ENCODE results near the gene KRAS. TPM values are rescaled to one million over a fixed set of nuclear protein-coding genes. Genes with fewer than 3 reads are reported as not detected.

The KRAS gene
- polyA plus RNA-seq, 1 donor (not counting 4 experiments of a cell fraction or from before 2014, with no cell fraction given) = 26.1 TPM

- Histone ChIP-seq H3K9me3 (ENCODE audit: control insufficient read depth, low read depth, low read length) (no peaks in the 10 kb centered on the region), H3K4me3 (ENCODE audit: control insufficient read depth in 2 of 3, extremely low read depth in 1 of 3, insufficient read depth in 2 of 3, low read depth in 1 of 3, low read length in 3 of 3) (no peak overlapping the region), H3K79me2 (ENCODE audit: control insufficient read depth, insufficient read depth, low read length) (no peaks in the 10 kb centered on the region), H3K4me1 (ENCODE audit: control insufficient read depth, extremely low read depth, insufficient read depth, low read length) (no peaks in the 10 kb centered on the region), H4K20me1 (ENCODE audit: control insufficient read depth, extremely low read depth, insufficient read depth, low read length) (no peaks in the 10 kb centered on the region), H3K27ac (ENCODE audit: control insufficient read depth, insufficient read depth, low read length) (no peak overlapping the region), H3K27me3 (ENCODE audit: control insufficient read depth, extremely low read depth, insufficient read depth, low read length) (no peaks in the 10 kb centered on the region), H3K9ac (ENCODE audit: control insufficient read depth, extremely low read depth, insufficient read depth, low read length) (no peak overlapping the region), H3K36me3 (ENCODE audit: control insufficient read depth in 2 of 2, extremely low read depth in 1 of 2, insufficient read depth in 2 of 2, low read length in 2 of 2) (no peaks in the 10 kb centered on the region), H3K4me2 (ENCODE audit: control insufficient read depth, extremely low read depth, insufficient read depth, low read depth, low read length) (no peak overlapping the region), H2AFZ (ENCODE audit: control insufficient read depth, low read length) (no peak overlapping the region), H3K9me1 (ENCODE audit: control insufficient read depth, extremely low read depth, insufficient read depth, low read length) (no peaks in the 10 kb centered on the region)
- TF ChIP-seq CTCF (optimal IDR thresholded peaks at IDR 0.05 in 1 of 3, IDR thresholded peaks at IDR 0.05 in 1 of 3, conservative IDR thresholded peaks at IDR 0.05 in 1 of 3; ENCODE audit: extremely low read depth in 1 of 3, insufficient read depth in 2 of 3, low read length in 3 of 3) (no peak), EZH2 (IDR thresholded peaks at IDR 0.05; ENCODE audit: low read length) (no peak)
- no peak for DNase-seq (ENCODE audit: low read depth, low spot score)
- dilution Hi-C loops (cut with MboI; ENCODE audit: extremely low pct_ligation_motif_present, low sequenced_read_pairs) = no loop called here
- FAIRE-seq = peak; percentile 20
Observed at GRCh38 chr12:25269701-25270100, 19.0 kb upstream of the KRAS start.

- FAIRE-seq = no peak
Observed at GRCh38 chr12:25266497-25266896, 15.8 kb upstream of the KRAS start.

More at GRCh38 chr12:25266497-25266896, 15.8 kb upstream of the KRAS start:
- no peaks in the 10 kb centered on the region for H4K20me1 ChIP-seq (ENCODE audit: control insufficient read depth, extremely low read depth, insufficient read depth, low read length)
- no peak for TF ChIP-seq CTCF (optimal IDR thresholded peaks at IDR 0.05 in 1 of 3, IDR thresholded peaks at IDR 0.05 in 1 of 3, conservative IDR thresholded peaks at IDR 0.05 in 1 of 3; ENCODE audit: extremely low read depth in 1 of 3, insufficient read depth in 2 of 3, low read length in 3 of 3)
- no peaks in the 10 kb centered on the region for H3K36me3 ChIP-seq (ENCODE audit: control insufficient read depth in 2 of 2, extremely low read depth in 1 of 2, insufficient read depth in 2 of 2, low read length in 2 of 2)
- dilution Hi-C loops (cut with MboI; ENCODE audit: extremely low pct_ligation_motif_present, low sequenced_read_pairs) = no loop called here
- no peak for DNase-seq (ENCODE audit: low read depth, low spot score)
- no peaks in the 10 kb centered on the region for H3K9me3 ChIP-seq (ENCODE audit: control insufficient read depth, low read depth, low read length)
- no peak overlapping the region for H3K9ac ChIP-seq (ENCODE audit: control insufficient read depth, extremely low read depth, insufficient read depth, low read length)
- no peak overlapping the region for H3K4me2 ChIP-seq (ENCODE audit: control insufficient read depth, extremely low read depth, insufficient read depth, low read depth, low read length)
- H3K9me1 ChIP-seq (ENCODE audit: control insufficient read depth, extremely low read depth, insufficient read depth, low read length) = no peaks in the 10 kb centered on the region
- no peaks in the 10 kb centered on the region for H3K79me2 ChIP-seq (ENCODE audit: control insufficient read depth, insufficient read depth, low read length)
- H3K27me3 ChIP-seq (ENCODE audit: control insufficient read depth, extremely low read depth, insufficient read depth, low read length) = no peaks in the 10 kb centered on the region
- no peak overlapping the region for H2AFZ ChIP-seq (ENCODE audit: control insufficient read depth, low read length)
- H3K4me1 ChIP-seq (ENCODE audit: control insufficient read depth, extremely low read depth, insufficient read depth, low read length) = no peaks in the 10 kb centered on the region
- no peak overlapping the region for H3K27ac ChIP-seq (ENCODE audit: control insufficient read depth, insufficient read depth, low read length)
- no peak overlapping the region for H3K4me3 ChIP-seq (ENCODE audit: control insufficient read depth in 2 of 3, extremely low read depth in 1 of 3, insufficient read depth in 2 of 3, low read depth in 1 of 3, low read length in 3 of 3)
